NCI-H1417 treated with DMSO at 0.1 percent for 48 hours (cell line): Measurements from ENCODE around the gene OR14K1.
"Not testable (repeated sequence)": the region's sequence is repeated elsewhere in the genome, so short reads cannot be mapped to it uniquely, and the experiment has no call there.

Source experiments
- DNase-seq: peaks from one replicate; lab custom pipeline; 2025; lab: John Stamatoyannopoulos, UW

OR14K1 gene, protein sequence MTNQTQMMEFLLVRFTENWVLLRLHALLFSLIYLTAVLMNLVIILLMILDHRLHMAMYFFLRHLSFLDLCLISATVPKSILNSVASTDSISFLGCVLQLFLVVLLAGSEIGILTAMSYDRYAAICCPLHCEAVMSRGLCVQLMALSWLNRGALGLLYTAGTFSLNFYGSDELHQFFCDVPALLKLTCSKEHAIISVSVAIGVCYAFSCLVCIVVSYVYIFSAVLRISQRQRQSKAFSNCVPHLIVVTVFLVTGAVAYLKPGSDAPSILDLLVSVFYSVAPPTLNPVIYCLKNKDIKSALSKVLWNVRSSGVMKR

DNA sequence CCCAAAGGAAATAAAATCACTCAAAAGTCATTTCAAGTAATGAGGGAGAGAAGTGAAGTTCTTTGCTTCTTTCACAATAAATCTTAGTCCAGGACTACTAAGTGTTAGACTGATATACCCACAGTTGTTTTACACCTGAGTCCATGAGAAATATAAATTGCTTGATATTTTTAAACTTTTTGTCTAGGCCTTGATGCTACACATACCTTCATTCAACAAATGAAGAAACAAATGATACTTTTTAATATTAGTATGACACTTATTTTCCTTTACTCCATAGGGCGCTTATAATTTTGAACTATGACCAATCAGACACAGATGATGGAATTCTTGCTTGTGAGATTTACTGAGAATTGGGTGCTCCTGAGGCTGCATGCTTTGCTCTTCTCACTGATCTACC is at the start of gene OR14K1:
TSS of gene OR14K1 (plus strand) at position 301 of the 400 bp plus-strand sequence. CDS start at position 301, 0 bp downstream.
- DNase-seq, result no peak

DNA sequence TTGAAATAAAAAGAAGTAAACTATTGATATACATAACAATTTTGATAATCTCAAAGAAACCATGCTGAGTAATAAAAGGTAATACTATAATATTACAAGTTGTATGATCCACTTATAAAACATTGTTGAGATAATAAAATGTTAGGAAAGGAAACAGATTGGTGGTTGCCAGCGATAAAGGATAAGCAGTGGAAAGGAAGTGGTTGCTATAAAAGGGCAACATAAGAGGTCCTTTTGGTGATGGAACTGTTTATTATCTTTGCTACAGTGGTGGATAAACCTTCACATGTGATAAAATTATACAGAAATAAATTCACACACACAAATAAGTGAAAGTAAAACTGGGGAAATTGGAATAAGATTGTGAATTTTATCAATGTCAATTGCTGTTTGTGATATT is 37.1 kb upstream of the OR14K1 start:
- no peak for DNase-seq

DNA sequence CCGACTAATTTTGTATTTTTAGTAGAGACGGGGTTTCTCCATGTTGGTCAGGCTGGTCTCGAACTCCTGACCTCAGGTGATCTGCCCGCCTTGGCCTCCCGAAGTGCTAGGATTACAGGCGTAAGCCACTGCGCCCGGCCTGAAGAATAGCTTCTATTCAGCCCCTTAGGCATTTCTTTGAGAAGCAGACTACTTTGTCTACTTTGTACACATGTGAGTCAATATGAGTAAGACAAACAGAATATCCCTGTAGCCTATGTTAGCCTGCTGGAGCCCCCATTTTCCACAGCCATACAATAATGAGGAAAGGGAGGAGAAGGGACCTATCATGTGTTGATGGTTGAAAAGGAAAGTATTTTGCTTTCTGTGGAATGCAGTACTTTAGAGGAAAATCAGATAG is 27.7 kb upstream of the OR14K1 start:
- not testable (repeated sequence) for DNase-seq

DNA sequence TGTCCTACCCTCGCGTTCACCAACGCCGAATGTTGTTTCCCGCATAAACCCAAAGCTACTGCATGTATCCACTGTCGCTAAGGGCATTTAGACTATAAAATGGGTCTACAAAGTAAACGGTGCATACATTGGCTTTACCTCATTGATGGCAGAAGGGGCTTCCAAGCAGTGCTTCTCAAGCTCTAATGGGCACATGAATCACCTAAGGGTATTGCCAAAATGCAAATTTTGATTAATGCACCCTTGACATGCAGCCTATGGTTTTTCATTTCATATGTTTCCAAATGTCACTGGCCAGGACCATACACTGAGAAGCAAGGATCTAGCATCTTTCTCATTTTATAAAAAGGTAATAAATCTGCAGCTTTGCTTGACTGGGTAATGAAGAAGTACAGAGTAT is 24.7 kb upstream of the OR14K1 start:
- no peak for DNase-seq

DNA sequence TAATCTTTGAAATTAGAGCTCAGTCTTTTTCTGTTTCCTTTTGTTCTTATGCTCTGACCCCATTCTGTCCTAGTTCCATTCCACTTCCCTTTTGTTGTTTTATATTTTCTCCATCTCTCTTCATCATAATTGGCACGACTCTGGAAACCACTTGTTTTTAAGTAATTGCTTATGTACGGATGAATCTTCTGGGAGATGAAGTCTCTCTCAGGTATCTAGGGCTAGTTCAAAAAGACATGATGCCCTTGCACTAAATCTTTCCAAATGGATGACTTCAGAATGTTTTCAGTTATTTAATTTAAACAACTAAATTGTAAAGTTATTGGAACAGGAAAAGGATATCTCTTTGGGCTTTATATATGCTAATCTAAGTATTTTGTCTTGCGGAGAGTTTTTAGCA is 21.9 kb upstream of the OR14K1 start, which contains the start of gene OR6F1:
TSS of gene OR6F1 (minus strand) at position 101 of the 400 bp plus-strand sequence. CDS start 3,891 bp downstream, outside the sequence.
- no peak for DNase-seq

DNA sequence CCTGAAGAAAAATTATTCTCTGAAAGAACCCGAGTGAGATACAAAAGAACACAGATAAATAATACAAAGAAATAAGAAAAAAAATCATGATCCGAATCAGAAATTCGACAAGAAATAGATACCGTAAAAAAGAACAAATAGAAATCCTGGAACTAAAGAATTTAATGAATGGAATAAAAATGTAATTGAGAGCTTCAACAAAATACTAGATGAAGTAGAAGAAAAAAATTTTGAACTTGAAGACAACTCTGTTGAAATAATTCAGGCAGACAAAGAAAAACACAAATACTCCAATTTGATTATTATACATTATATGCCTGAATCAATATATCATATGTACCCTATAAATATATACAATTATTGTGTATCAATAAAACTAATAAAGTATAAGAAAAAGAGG is 17.2 kb upstream of the OR14K1 start:
- DNase-seq, result no peak

DNA sequence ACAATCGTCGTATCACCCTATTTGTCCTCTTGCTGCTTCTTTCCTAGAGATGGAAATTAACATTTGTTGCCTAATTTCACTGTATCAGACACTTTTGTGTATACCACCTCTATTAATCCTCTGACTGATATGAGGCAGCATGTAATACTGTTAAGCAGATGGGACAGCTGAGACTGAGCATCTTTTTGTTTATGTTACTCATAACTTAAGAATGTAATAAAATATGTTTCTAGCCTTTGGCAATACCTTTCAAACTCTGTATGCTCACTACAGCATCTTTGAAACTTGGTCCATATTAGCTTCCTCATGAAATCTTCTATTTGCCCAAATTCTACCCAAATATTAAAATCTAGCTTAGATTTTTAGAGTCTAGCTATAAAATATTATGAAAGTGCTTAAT is 2.3 kb downstream of the OR14K1 start:
- no peak for DNase-seq

DNA sequence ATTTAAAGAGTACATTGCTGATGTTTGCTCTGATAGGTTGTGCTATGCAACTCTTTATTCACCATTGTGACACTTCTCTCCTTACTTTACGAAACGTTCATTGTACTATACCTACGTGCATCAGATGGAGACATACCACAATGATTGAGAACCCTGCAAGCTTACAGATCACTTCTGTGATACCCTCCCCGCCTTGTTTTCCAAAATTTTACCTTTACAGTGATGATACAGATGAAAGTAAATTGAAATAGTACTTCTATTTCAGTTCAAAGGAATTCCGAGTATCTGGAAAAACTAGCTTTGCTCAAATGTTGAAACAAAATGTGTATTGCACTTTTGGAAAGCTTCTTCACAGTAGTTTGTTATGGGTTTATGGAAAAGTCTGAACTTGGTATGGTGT is 3.3 kb downstream of the OR14K1 start:
- no peak for DNase-seq

DNA sequence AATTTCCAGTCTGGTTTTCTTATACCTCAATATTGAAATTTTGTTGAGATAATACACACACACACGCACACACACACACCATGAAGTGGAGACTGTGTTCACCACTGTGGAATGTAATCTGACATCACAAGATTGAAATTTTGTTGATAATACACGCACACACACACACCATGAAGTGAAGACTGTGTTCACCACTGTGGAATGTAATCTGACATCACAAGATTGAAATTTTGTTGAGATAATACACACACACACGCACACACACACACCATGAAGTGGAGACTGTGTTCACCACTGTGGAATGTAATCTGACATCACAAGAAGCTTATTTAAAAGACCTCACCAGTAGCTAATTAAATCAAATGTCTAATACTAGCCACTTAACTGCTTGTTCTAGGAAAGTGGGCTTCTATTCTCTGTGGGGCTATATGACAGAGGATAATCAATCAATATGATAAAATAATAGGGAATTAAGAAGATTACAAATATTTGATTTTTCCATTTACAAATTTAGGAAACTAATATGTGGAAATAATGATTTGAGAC is 3.9 kb downstream of the OR14K1 start:
- DNase-seq, result not testable (repeated sequence)

DNA sequence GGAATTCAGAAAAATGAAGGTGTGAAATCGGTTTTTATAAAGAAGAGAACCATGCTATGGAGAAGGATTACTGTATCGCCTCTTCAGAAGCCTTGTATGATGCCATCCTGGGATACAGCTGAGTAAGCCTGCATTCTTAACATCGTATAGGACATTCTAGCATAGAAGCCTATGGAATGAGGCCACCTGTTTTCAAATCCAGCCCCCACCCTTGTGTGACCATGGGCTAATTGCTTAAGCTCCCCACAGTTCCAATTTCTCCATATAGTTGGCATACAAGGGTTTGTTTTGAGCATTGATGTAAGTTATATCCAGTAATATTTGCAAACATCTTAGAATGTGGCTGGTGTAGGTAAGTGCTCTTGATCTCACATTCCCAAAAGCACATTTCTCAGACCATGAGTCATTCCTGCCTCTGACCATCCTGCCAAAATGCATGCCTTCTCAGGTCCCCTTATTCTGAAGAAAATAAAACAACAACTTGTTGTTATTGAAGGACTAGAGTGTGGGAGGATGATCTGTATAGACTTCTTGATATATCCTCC is 8.0 kb downstream of the OR14K1 start:
- no peak for DNase-seq

DNA sequence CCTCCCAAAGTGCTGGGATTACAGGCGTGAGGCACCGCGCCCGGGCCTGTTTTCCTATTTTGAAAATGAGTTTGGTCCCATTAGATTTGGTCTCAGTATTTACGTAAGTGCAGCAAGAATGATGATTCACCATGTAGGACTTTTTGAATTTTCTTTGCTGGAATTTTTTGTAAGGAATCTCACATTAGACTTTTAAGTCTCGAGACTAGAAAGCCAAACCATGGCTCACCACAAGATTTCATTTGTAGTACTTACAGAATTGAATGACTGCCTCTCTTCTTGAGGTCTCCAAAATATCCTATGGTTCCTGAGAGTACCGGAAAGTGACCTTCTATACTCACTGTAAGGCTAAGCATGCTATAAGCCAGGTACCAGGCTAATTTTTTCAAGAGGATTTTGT is 9.2 kb downstream of the OR14K1 start:
- no peak for DNase-seq

DNA sequence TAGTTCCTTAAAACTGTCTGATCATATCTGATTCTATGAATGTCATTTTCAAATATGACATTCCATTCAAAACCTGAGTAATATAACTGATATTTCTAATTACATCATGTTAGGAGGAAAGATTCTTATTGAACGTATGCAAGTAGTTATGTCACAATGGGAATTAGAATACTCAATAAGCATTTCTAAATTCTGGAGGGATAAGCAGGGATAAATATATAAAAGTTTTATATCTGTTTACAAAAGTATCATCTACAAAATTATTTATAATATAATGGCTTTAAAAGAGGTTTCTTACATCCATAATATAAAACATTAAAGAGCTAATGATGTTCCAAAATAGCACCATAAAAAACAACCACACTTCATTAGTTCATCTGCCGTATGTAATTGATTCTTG is 9.6 kb downstream of the OR14K1 start, which contains the start of gene OR14A2:
TSS of gene OR14A2 (minus strand) at position 101 of the 400 bp plus-strand sequence.
- no peak for DNase-seq

DNA sequence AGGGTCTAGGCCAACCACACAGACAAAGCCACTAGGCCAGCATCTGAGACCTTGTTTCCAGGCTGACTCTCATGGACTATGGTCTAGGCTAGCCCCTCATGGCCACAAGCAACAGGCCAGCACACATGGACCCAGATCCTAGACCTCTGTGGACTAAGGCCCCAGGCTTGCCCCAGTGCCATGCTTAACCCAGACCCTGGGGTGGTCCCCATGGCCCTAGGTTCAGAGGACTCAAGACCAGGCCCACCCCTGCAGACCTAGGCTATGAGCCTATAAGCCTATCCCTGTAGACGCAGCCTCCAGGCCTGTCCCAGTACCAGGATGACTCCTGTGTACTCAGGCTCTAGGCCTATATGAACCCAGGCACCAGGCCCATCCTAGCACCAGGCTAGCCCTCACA is 11.5 kb downstream of the OR14K1 start:
- DNase-seq, result no peak

DNA sequence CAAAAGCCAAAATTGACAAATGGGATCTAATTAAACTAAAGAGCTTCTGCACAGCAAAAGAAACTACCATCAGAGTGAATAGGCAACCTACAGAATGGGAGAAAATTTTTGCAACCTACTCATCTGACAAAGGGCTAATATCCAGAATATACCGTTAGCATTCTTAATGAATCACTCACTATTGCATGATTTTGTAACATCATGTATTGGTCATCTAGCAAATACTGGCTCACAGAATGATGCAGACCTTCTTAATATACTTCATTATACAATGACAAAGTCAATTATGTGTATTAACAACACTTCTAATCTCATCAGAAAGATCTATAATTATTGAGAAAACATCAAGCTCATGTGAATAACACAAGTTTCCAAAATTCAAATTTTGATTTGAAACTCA is 15.9 kb downstream of the OR14K1 start:
- DNase-seq, result not testable (repeated sequence)

DNA sequence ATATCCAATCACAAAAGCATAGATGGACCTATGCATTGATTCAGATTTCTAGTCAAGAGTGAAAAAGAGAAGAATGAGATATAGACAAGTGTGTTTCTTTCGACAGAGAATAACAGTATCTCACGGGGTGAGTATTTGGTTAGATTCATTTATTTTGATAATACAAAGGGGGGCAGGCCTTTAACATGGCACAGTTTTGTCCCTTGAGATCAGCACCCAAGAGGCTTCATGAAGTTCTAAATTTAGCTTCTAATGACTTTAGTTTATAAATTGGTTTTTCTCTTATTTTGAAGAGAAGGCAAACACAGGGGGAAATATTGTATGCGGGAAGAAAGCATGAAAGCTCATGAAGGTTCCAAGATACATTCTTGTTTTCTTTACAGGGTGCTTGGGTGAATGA is 22.0 kb downstream of the OR14K1 start, which contains the start of gene OR1C1:
TSS of gene OR1C1 (minus strand) at position 101 of the 400 bp plus-strand sequence. CDS start 2,150 bp downstream, outside the sequence.
- no peak for DNase-seq

DNA sequence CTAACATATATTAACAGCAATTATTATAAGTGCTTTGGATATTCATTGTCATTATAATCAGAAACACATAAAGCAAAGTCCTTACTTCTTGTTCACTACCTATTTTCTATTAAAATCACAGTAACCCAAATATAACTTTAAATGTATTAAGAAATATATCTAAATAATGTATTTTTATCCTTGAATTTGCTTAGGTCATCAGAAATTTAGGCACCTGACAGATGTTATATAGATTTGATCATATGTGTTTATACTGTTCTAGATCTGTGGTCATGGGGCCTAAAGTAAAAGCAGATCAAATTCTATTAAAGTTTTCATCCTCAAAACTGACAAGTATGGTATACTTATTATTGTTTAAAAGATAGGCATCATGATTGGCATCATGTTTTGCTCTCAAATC is 31.2 kb downstream of the OR14K1 start:
- no peak for DNase-seq
